ENCODE measurements around the gene SYNE3. TPM values are rescaled to one million over a fixed set of nuclear protein-coding genes. Genes with fewer than 3 reads are reported as not detected.

The SYNE3 gene
- polyA plus RNA-seq, 6 donors from 2014 or later = 0.71 to 9.4 (median 5.3) TPM

DNA sequence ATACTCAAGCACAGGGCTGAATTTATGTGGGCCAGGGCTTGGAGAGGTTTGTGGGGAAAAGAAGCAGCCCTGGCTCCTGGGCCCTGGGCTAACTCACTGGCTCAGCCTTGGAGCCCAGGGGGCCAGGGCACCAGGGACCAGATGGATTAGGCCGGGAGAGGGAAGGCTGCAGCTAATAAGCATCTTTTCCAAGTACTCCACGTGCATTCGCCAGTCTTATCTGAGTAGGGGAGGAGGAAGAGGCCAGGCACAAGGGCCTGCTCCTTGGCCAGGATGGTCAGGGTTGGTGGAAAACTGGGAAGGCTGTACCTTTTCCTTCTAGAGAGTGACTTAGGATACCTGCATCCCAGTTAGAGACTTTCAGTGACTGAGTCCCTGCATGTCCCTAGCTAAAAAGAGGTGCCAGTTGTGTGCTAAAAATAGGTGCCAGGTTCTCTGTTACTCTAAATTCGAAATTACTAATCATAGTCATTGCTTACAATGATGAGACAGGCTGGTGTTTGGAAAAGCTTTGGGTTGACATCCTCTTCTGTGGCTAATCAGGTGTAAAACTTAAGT lies 19.7 kb upstream of the SYNE3 start:
- Mint-ChIP-seq H3K36me3 (no peaks in the 10 kb centered on the region), H3K4me1 (peaks cover 41 to 63% (median 53%) of the 10 kb centered on the region in 3 donors), H3K9me3 (no peaks in the 10 kb centered on the region), H3K27me3 (no peaks in the 10 kb centered on the region), H3K4me3 (peak overlapping the region; percentile 82 to 95 (median 94)), H3K27ac (peak overlapping the region in 3 of 6 donors; percentile 6 to 91 (median 91))
- no peak for DNase-seq
- ATAC-seq (ENCODE audit: low read depth in 2 of 2) = no peak

DNA sequence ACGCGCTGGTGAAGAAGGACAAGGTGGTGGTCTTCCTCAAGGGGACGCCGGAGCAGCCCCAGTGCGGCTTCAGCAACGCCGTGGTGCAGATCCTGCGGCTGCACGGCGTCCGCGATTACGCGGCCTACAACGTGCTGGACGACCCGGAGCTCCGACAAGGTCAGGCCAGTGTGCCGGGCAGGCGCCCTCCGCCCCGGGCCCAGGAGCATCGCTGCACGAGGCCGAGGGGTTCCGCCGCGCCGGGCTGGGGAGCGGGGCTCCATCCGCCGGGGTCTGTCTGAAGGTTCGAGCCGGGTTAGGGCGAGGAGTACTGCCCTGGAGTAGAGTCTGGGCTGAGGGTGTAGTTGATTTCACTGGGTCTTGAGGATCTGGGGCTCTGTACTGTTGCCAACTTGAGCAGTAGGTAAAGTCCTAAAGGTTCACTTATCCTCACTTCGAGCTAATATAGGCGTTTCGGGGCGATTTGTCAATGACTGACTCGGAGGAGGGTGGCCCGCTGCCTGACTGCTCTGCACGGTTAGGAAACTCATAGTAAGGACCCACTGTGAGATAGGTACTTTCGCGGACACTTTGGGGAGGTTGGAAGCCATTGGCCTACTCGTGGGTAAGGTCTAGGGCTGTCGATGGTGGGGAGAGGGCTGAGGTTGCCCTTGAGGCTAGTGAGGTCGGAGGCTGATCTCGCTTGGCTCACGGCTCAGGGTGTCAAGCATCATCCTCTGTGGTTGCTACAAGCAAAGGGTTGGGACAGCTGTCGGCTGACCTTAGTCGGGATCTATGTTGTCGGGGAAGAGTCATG lies 19.0 kb upstream of the SYNE3 start:
- Mint-ChIP-seq H3K4me3 (peak overlapping the region; percentile 82 to 95 (median 94)), H3K27me3 (no peaks in the 10 kb centered on the region), H3K9me3 (no peaks in the 10 kb centered on the region), H3K4me1 (peaks cover 41 to 62% (median 55%) of the 10 kb centered on the region in 3 donors), H3K27ac (peak overlapping the region; percentile 6 to 93 (median 78)), H3K36me3 (no peaks in the 10 kb centered on the region)
- no peak for DNase-seq
- ATAC-seq (ENCODE audit: low read depth in 2 of 2) = no peak

DNA sequence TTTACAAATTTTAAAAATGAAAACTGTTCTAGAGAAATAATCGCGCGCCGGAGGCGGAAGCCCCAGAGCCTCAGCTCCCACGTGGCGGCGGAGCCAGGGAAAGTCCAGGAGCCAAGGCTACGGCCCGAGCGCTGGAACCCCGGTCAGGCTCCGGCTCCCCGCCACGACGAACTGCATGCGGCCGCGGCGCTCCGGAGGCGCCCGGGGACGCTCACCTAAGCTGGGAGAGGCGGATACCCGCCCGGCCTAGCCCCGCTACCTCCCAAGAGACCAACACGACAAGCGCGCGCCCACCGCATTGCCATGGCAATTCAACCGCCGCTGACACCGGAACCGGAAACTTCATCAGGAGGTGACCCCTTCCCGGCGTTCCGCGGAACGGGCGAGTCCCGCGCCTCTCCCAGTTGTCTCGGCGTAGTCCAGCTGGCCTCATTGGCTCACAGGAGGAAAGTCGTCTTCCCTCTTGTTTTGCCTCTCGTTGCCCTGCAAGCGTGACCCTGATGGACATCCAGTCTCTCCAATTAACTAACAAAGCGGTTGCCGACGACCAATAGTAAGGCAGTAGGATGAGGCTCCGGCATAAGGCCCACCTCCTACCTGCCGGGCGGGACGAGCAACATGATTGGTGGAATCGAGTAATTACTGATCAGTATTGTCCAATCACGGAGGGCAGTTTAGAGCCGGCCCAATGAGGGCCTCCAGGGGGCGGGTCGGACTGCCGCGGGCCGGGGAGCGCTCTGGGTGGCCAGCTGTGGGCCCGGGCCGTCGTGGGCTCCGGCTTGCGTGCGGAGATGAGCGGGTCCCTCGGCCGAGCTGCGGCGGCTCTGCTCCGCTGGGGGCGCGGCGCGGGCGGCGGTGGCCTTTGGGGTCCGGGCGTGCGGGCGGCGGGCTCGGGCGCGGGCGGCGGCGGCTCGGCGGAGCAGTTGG lies 18.1 kb upstream of the SYNE3 start, which contains the start of gene GLRX5:
Gene GLRX5 (plus strand): TSS at position 752 of the 927 bp plus-strand sequence. CDS start 40 bp downstream, at position 792.
- DNase-seq = peak; percentile 99

GRCh38 chr14:95533822-95534221 lies 17.4 kb upstream of the SYNE3 start:
- Mint-ChIP-seq H3K9me3 (no peaks in the 10 kb centered on the region), H3K4me1 (peaks cover 38 to 58% (median 54%) of the 10 kb centered on the region in 3 donors), H3K27me3 (no peaks in the 10 kb centered on the region), H3K27ac (peak overlapping the region; percentile 91 to 99 (median 98)), H3K4me3 (peak overlapping the region; percentile 82 to 98 (median 93)), H3K36me3 (no peaks in the 10 kb centered on the region)
- DNase-seq (no peak), ATAC-seq (ENCODE audit: low read depth in 2 of 2) (no peak)

More for the DNA sequence above, 18.1 kb upstream of the SYNE3 start, which contains the start of gene GLRX5:
- peak; percentile 81 to 82 for ATAC-seq (ENCODE audit: low read depth in 2 of 2)
- H3K9me3 Mint-ChIP-seq = no peaks in the 10 kb centered on the region
- peak within 1 kb of the TSS; percentile 82 to 98 (median 94) for H3K4me3 Mint-ChIP-seq
- H3K27me3 Mint-ChIP-seq = no peaks in the 10 kb centered on the region
- H3K36me3 Mint-ChIP-seq = no peaks in the 10 kb centered on the region
- peak within 1 kb of the TSS; percentile 91 to 99 (median 98) for H3K27ac Mint-ChIP-seq
- peaks cover 41 to 62% (median 54%) of the 10 kb centered on the region in 3 donors for H3K4me1 Mint-ChIP-seq

GRCh38 chr14:95533391-95533821 lies 17.0 kb upstream of the SYNE3 start:
- Mint-ChIP-seq H3K27ac (peak overlapping the region; percentile 91 to 99 (median 98)), H3K4me1 (peaks cover 37 to 53% (median 52%) of the 10 kb centered on the region in 3 donors), H3K4me3 (peak overlapping the region; percentile 82 to 98 (median 93)), H3K27me3 (no peaks in the 10 kb centered on the region), H3K36me3 (no peaks in the 10 kb centered on the region), H3K9me3 (no peaks in the 10 kb centered on the region)
- no peak for ATAC-seq (ENCODE audit: low read depth in 2 of 2)
- no peak for DNase-seq

- Mint-ChIP-seq H3K27me3 (no peaks in the 10 kb centered on the region), H3K27ac (peak overlapping the region in 4 of 6 donors; percentile 53 to 92 (median 59)), H3K4me1 (peaks cover 34 to 51% (median 47%) of the 10 kb centered on the region in 3 donors), H3K4me3 (peak overlapping the region in 7 of 8 donors; percentile 38 to 94 (median 82)), H3K36me3 (no peaks in the 10 kb centered on the region), H3K9me3 (no peaks in the 10 kb centered on the region)
- DNase-seq = no peak
- ATAC-seq (ENCODE audit: low read depth in 2 of 2) = no peak
These were observed 15.5 kb upstream of the SYNE3 start for GRCh38 chr14:95531969-95532368.

- H3K27ac Mint-ChIP-seq = peak overlapping the region in 3 of 6 donors; percentile 32 to 59 (median 54)
- DNase-seq (no peak), ATAC-seq (ENCODE audit: low read depth in 2 of 2) (no peak)
- H3K27me3 Mint-ChIP-seq = no peaks in the 10 kb centered on the region
- peaks cover 34 to 51% (median 43%) of the 10 kb centered on the region in 3 donors for H3K4me1 Mint-ChIP-seq
- H3K4me3 Mint-ChIP-seq = peak overlapping the region in 1 of 8 donors; percentile 94
- H3K9me3 Mint-ChIP-seq = no peaks in the 10 kb centered on the region
- H3K36me3 Mint-ChIP-seq = no peaks in the 10 kb centered on the region
These were observed 15.0 kb upstream of the SYNE3 start for GRCh38 chr14:95531473-95531872.

DNA sequence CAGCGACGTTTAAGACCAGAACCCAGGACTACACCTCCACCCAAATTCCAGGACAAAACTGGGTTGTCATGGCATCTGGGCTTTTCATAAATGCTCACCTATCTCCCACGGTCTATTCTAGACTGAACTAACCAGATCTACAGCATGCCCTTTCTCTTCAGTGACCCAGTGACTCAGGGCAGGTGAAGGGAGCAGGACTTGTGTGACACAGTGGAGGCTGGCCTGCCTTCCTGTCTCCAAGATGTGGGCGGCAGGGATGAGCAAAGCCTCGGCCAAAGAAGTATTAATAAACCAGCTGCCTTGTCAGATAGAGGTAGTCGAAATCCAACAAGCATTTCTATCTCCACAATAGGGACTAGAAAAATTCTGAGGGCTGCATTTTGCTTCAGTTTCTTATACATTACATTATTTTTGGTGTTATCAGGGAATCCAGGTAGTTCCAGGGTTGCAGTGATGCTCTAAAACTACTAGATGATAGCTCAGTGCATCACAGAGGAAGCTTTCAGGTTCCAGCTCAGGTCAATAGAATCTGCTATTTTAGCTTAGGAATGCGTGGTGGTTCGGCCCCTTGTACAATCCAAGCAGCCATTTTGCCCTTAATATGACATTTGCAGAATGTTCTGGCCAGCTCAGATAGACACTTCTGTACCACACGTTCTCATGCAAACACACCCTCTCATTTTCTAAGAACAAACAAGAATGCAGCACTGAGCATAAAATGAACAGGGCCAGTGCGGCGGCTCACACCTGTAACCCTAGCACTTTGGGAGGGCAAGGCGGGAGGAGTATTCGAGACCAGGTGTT lies 14.2 kb upstream of the SYNE3 start:
- peaks cover 37 to 46% (median 41%) of the 10 kb centered on the region in 3 donors for H3K4me1 Mint-ChIP-seq
- no peaks in the 10 kb centered on the region for H3K27me3 Mint-ChIP-seq
- ATAC-seq (ENCODE audit: low read depth in 2 of 2) = no peak
- peak overlapping the region in 5 of 6 donors; percentile 28 to 61 (median 56) for H3K27ac Mint-ChIP-seq
- no peaks in the 10 kb centered on the region for H3K9me3 Mint-ChIP-seq
- DNase-seq = no peak
- H3K36me3 Mint-ChIP-seq = no peaks in the 10 kb centered on the region
- peak overlapping the region in 1 of 8 donors; percentile 52 for H3K4me3 Mint-ChIP-seq

DNA sequence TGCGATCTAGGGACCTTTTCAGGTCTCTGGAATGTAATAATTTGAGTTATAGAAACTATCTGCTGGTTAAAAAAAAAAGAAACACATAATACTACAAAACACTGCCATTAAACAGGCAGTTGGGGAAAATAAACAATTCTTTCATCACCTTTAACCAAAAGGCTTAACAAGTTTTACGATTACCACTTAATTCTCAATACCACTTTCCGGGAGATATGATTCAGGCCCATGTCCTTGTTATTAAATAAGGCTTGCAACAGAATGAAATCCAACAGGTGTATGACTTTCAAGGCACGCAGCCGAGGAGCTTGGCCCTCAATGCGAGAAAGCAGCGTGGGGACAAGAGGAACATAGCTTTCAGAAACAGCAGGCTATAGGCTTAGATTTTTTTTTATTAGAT lies 12.8 kb upstream of the SYNE3 start:
- ATAC-seq (ENCODE audit: low read depth in 2 of 2) (no peak), DNase-seq (no peak)
- H3K4me1 Mint-ChIP-seq = peaks cover 39 to 44% (median 40%) of the 10 kb centered on the region in 3 donors
- H3K9me3 Mint-ChIP-seq = no peaks in the 10 kb centered on the region
- no peaks in the 10 kb centered on the region for H3K27me3 Mint-ChIP-seq
- no peak overlapping the region for H3K4me3 Mint-ChIP-seq
- peak overlapping the region in 2 of 6 donors; percentile 52 to 58 for H3K27ac Mint-ChIP-seq
- no peaks in the 10 kb centered on the region for H3K36me3 Mint-ChIP-seq

DNA sequence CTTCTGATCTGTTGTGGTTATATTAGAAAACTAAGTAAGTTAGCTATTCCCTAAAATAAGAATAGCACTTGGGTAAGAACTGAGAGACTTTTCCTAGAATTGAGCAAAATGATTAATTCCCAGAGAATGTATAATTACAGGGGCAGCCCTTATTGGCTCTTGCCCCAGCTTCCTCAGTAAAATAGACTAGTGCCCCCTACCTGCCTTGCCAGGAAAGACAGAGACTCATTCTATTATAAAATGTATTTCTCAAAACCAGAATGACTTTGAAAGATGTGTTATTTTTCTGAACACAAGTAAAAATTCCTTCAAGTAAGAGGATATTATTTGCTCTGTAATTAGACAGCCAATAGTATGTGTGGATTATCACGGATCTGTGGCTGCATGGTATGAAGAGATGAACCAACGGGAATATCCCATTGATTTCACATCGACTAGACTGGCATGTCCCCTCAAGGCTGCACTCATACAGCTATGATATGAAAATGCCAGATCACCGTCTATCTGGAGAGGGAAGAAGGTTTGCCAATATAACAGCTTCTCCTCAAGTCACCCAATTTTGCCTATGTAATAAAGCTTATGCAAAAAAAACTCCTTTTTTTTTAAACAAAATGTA lies 11.0 kb upstream of the SYNE3 start:
- Mint-ChIP-seq H3K4me3 (no peak overlapping the region), H3K27ac (peak overlapping the region in 1 of 6 donors; percentile 80), H3K36me3 (no peaks in the 10 kb centered on the region), H3K9me3 (no peaks in the 10 kb centered on the region), H3K4me1 (peaks cover 35 to 44% (median 43%) of the 10 kb centered on the region in 3 donors), H3K27me3 (no peaks in the 10 kb centered on the region)
- DNase-seq = peak; percentile 41
- ATAC-seq (ENCODE audit: low read depth in 2 of 2) = peak; percentile 55 to 75

DNA sequence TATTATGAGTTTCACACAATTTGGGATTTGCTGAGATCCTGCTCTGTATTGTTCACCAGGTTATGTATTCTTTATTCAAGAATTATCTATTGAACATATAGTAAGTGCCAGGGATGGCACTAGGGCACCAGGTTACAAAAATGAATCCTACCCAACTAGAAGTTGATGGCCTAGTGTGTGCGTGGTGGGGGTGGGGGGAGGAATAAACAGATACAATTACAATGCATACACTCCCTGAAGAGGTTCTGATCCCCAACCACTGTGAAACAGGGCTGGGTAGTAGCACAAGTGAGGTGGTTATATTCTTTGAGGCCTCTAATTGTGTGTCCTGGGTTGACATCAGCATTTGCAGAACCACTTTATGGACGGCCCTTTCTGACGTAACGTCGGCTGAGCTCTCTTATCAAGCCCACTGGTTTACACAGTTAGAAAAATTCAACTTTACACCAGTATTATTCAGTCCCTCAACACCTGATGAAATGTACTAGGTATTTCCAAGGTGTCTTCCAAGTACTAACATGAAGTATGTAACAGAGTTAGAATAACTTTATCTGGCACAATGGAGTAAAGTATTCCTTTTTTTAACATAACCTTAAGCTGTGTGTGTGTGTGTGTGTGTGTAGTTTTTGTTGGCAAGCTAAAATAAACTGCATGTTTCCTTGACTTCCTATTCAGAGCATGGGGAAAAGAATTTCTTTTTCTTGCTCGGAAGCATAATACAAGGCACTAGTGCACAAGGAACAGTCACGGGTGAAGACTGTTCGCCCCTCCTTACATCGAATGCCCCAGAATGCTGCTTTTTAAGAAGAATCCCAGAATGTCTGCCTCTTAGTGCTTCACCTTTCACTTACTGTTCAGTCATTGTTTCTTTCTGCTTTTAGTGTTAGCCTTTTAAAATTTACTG lies 10.3 kb upstream of the SYNE3 start:
- peak overlapping the region in 4 of 6 donors; percentile 43 to 80 (median 50) for H3K27ac Mint-ChIP-seq
- H3K36me3 Mint-ChIP-seq = no peaks in the 10 kb centered on the region
- H3K27me3 Mint-ChIP-seq = no peaks in the 10 kb centered on the region
- no peak for ATAC-seq (ENCODE audit: low read depth in 2 of 2)
- H3K4me3 Mint-ChIP-seq = no peak overlapping the region
- peaks cover 28 to 44% (median 37%) of the 10 kb centered on the region in 3 donors for H3K4me1 Mint-ChIP-seq
- H3K9me3 Mint-ChIP-seq = no peaks in the 10 kb centered on the region
- DNase-seq = no peak

All from naive B cell (primary cell).